ENCODE results near the gene TNS1. TPM values are rescaled to one million over a fixed set of nuclear protein-coding genes. Genes with fewer than 3 reads are reported as not detected.

Gene TNS1
- total and polyA plus RNA-seq, 4 donors: 67.0 to 377 (median 208) TPM

DNA sequence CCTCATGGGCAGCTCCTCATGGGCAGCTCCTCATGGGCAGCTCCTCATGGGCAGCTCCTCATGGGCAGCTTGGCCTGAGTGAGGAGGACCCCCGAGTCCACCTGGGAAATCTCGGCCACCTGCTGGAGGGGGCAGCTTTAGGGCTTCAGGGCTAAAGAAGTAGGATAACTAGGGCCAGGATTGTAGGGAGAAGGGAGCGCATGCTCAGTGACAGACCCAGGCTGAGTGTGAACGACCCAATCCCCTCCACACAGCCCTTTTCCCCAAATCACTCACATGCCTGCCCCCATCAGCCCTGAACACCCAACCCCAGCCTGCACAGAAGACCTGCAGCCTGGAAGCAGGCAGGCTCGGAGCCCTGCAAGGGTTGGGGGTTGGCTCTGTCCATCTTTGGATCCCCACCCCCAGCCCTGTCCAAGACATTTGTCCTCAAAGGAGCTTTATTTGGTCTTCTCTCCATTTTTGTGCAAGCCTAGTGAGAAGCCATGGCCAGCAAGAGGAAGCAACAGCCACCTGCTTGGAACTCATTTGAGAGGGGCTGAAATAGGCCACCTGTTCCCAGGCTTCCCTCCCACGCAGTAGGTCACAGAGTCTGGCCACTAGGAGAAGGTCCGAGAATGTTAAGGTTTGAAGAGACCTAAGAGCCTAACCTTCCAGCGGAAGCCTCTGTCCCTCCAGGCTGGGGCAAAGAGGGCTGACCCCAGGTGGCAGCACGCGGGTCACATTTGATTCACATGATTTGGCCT is 249.9 kb downstream of the TNS1 start:
- TF ChIP-seq, protein P1, sequence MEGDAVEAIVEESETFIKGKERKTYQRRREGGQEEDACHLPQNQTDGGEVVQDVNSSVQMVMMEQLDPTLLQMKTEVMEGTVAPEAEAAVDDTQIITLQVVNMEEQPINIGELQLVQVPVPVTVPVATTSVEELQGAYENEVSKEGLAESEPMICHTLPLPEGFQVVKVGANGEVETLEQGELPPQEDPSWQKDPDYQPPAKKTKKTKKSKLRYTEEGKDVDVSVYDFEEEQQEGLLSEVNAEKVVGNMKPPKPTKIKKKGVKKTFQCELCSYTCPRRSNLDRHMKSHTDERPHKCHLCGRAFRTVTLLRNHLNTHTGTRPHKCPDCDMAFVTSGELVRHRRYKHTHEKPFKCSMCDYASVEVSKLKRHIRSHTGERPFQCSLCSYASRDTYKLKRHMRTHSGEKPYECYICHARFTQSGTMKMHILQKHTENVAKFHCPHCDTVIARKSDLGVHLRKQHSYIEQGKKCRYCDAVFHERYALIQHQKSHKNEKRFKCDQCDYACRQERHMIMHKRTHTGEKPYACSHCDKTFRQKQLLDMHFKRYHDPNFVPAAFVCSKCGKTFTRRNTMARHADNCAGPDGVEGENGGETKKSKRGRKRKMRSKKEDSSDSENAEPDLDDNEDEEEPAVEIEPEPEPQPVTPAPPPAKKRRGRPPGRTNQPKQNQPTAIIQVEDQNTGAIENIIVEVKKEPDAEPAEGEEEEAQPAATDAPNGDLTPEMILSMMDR (IDR thresholded peaks at IDR 0.05; ENCODE audit: control extremely low read depth, extremely low read depth): no peak
- Histone ChIP-seq H3K9ac (ENCODE audit: insufficient read depth in 1 of 2, low read length in 2 of 2) (no peak overlapping the region), H3K4me1 (ENCODE audit: control insufficient read depth in 5 of 5, insufficient read depth in 5 of 5, low read length in 5 of 5) (peaks cover 0 to 11% (median 4%) of the 10 kb centered on the region in 5 donors), H3K9me3 (ENCODE audit: control insufficient read depth in 4 of 4, insufficient read depth in 3 of 4, low read length in 3 of 4) (no peaks in the 10 kb centered on the region), H3K27ac (ENCODE audit: low read depth in 1 of 2, low read length in 1 of 2) (no peak overlapping the region), H3K27me3 (ENCODE audit: control insufficient read depth in 3 of 3, insufficient read depth in 3 of 3, low read length in 2 of 3) (no peaks in the 10 kb centered on the region), H3K36me3 (ENCODE audit: control insufficient read depth in 4 of 4, insufficient read depth in 4 of 4, low read length in 4 of 4) (no peaks in the 10 kb centered on the region), H3K4me3 (no peak overlapping the region)
- DNase-seq (no peak), ATAC-seq (ENCODE audit: insufficient read depth, low FRiP score) (no peak)
- WGBS, 2 donors: 84 to 85% methylated on average over 10 of the region's 10 CpGs

DNA sequence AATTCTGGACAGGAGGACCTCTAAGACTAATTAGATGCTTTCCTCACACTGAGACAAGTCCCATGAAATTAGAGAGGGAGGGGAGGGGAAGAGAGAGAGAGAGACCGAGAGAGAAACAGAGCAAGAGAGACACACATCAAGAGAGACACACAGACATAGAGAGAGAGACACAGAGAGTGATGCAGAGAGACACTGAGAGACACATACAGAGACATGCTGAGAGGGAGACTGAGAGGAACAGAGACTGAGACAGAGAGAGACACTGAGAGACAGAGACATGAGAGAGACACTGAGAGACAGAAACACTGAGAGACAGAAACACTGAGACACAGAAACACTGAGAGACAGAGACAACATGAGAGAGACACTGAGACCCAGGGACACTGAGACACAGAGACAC is 250.8 kb downstream of the TNS1 start:
- H3K9ac ChIP-seq (ENCODE audit: insufficient read depth in 1 of 2, low read length in 2 of 2): no peak overlapping the region
- peaks cover 0 to 11% (median 5%) of the 10 kb centered on the region in 5 donors for H3K4me1 ChIP-seq (ENCODE audit: control insufficient read depth in 5 of 5, insufficient read depth in 5 of 5, low read length in 5 of 5)
- WGBS, 2 donors: 92 to 95% methylated on average over 1 of the region's 1 CpG
- H3K27ac ChIP-seq (ENCODE audit: low read depth in 1 of 2, low read length in 1 of 2): no peak overlapping the region
- ATAC-seq (ENCODE audit: insufficient read depth, low FRiP score): no peak
- H3K36me3 ChIP-seq (ENCODE audit: control insufficient read depth in 4 of 4, insufficient read depth in 4 of 4, low read length in 4 of 4): no peaks in the 10 kb centered on the region
- no peaks in the 10 kb centered on the region for H3K9me3 ChIP-seq (ENCODE audit: control insufficient read depth in 4 of 4, insufficient read depth in 3 of 4, low read length in 3 of 4)
- no peaks in the 10 kb centered on the region for H3K27me3 ChIP-seq (ENCODE audit: control insufficient read depth in 3 of 3, insufficient read depth in 3 of 3, low read length in 2 of 3)
- DNase-seq: no peak
- H3K4me3 ChIP-seq: no peak overlapping the region
- TF ChIP-seq, protein P1 (IDR thresholded peaks at IDR 0.05; ENCODE audit: control extremely low read depth, extremely low read depth): no peak

DNA sequence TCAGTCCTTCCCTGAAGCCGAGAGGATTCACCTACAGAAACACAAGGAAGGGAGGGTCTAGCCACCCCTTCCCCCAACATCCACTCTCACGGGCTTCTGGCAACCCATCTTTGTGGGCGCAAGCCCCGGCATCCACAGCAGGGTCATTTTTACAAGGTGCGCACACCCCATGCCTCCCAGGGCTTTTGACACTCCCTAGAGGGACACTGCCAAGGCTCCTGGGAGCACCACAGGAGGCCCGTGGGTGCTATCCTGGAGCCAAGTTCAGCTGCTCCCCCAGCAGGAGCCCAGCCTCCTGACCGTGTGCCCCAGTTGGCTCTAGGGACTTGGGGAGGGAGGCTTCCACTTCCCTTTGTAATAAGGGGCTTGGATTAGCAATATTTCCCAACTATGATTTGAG is 251.6 kb downstream of the TNS1 start:
- TF ChIP-seq, protein P1 (IDR thresholded peaks at IDR 0.05; ENCODE audit: control extremely low read depth, extremely low read depth): no peak
- no peak overlapping the region for H3K4me3 ChIP-seq
- no peaks in the 10 kb centered on the region for H3K27me3 ChIP-seq (ENCODE audit: control insufficient read depth in 3 of 3, insufficient read depth in 3 of 3, low read length in 2 of 3)
- no peak for ATAC-seq (ENCODE audit: insufficient read depth, low FRiP score)
- H3K27ac ChIP-seq (ENCODE audit: low read depth in 1 of 2, low read length in 1 of 2): no peak overlapping the region
- no peaks in the 10 kb centered on the region for H3K9me3 ChIP-seq (ENCODE audit: control insufficient read depth in 4 of 4, insufficient read depth in 3 of 4, low read length in 3 of 4)
- DNase-seq: no peak
- WGBS, 2 donors: 85 to 92% methylated on average over 7 of the region's 7 CpGs
- H3K4me1 ChIP-seq (ENCODE audit: control insufficient read depth in 5 of 5, insufficient read depth in 5 of 5, low read length in 5 of 5): peaks cover 0 to 10% (median under 1%) of the 10 kb centered on the region in 5 donors
- no peak overlapping the region for H3K9ac ChIP-seq (ENCODE audit: insufficient read depth in 1 of 2, low read length in 2 of 2)
- H3K36me3 ChIP-seq (ENCODE audit: control insufficient read depth in 4 of 4, insufficient read depth in 4 of 4, low read length in 4 of 4): no peaks in the 10 kb centered on the region

Small RNA genes lying within 50 kb of the gene (small RNA-seq; reads per million reads assigned to genes)
- 0.13 reads per million for gene MIR6809 (ENCODE audit: low replicate concordance)

Other genes starting within 250 kb of the TNS1 start
- gene RUFY4, start 66.3 kb upstream of the TNS1 start, total RNA-seq: under 1 TPM; 0.15 to 0.31 TPM
- under 1 TPM; 0.43 to 0.57 TPM for gene RUFY4, start 66.3 kb upstream of the TNS1 start, polyA plus RNA-seq
- gene CXCR2, start 123.0 kb upstream of the TNS1 start, total RNA-seq: 1 to 10 TPM; 1.6 to 7.4 TPM
- gene CXCR2, start 123.0 kb upstream of the TNS1 start, polyA plus RNA-seq: 10 to 100 TPM in 1 of 2 donors, under 1 TPM in 1; 0.73 to 31.5 TPM
- 1 to 10 TPM; 1.9 to 6.4 TPM for gene CXCR1, start 164.0 kb upstream of the TNS1 start, total RNA-seq
- 10 to 100 TPM in 1 of 2 donors, under 1 TPM in 1; 0.47 to 49.0 TPM for gene CXCR1, start 164.0 kb upstream of the TNS1 start, polyA plus RNA-seq
- gene ARPC2, start 214.2 kb upstream of the TNS1 start, total RNA-seq: 100 to 1,000 TPM; 284 to 332 TPM
- gene ARPC2, start 214.2 kb upstream of the TNS1 start, polyA plus RNA-seq: 100 to 1,000 TPM; 190 to 490 TPM